HG03108 (cell line): ENCODE measurements around the gene RGS16.
A peak's percentile ranks its signal among the peaks of the same experiment; 100 is the strongest.

ENCODE experiments used
- ATAC-seq: cut with Tn5 transposase; IDR thresholded peaks from one replicate; pipeline ENCODE4 v1.9.1; 2021; ENCODE audit warnings: moderate library complexity; ENCODE audit not compliant: unreplicated experiment

Gene RGS16

GRCh38 chr1:182630586-182630985 lies 26.4 kb upstream of the RGS16 start:
- ATAC-seq, result no peak

GRCh38 chr1:182629499-182630096 lies 25.4 kb upstream of the RGS16 start:
- ATAC-seq, result peak; percentile 58

GRCh38 chr1:182629080-182629479 lies 24.9 kb upstream of the RGS16 start:
- no peak for ATAC-seq

GRCh38 chr1:182628657-182629056 lies 24.5 kb upstream of the RGS16 start:
- ATAC-seq, result no peak

GRCh38 chr1:182627622-182628021 lies 23.4 kb upstream of the RGS16 start:
- no peak for ATAC-seq

- no peak for ATAC-seq
Observed at GRCh38 chr1:182626527-182626926, 22.3 kb upstream of the RGS16 start.

- ATAC-seq, result no peak
Observed at GRCh38 chr1:182625719-182626504, 21.7 kb upstream of the RGS16 start.

- ATAC-seq, result no peak
Observed at GRCh38 chr1:182625024-182625423, 20.8 kb upstream of the RGS16 start.

- no peak for ATAC-seq
Observed at GRCh38 chr1:182624577-182624976, 20.4 kb upstream of the RGS16 start.

GRCh38 chr1:182622901-182623528 lies 18.8 kb upstream of the RGS16 start:
- peak; percentile 68 for ATAC-seq

GRCh38 chr1:182621906-182622305 lies 17.7 kb upstream of the RGS16 start:
- ATAC-seq, result no peak

- no peak for ATAC-seq
Observed at GRCh38 chr1:182620924-182621585, 16.9 kb upstream of the RGS16 start.

- no peak for ATAC-seq
Observed at GRCh38 chr1:182617734-182618351, 13.7 kb upstream of the RGS16 start.

- ATAC-seq, result no peak
Observed at GRCh38 chr1:182617014-182617429, 12.8 kb upstream of the RGS16 start.

- ATAC-seq, result peak; percentile 65
Observed at GRCh38 chr1:182616130-182617013, 12.2 kb upstream of the RGS16 start.

GRCh38 chr1:182615468-182616129 lies 11.4 kb upstream of the RGS16 start:
- ATAC-seq, result peak; percentile 3

- ATAC-seq, result peak; percentile 34
Observed at GRCh38 chr1:182614796-182615454, 10.7 kb upstream of the RGS16 start.

- no peak for ATAC-seq
Observed at GRCh38 chr1:182611787-182612186, 7.6 kb upstream of the RGS16 start.

- ATAC-seq, result no peak
Observed at GRCh38 chr1:182611326-182611725, 7.1 kb upstream of the RGS16 start.
